Stimulated activated CD8-positive, alpha-beta memory T cell treated with anti-CD3 and anti-CD28 coated beads, Interleukin-2, amount 100 ng/mL, for 48 hours (primary cell): ENCODE results near the gene ADORA3.
"Not testable (repeated sequence)": the region's sequence is repeated elsewhere in the genome, so short reads cannot be mapped to it uniquely, and the experiment has no call there.

ENCODE experiments used
- DNase-seq, 2 donors: peaks; one replicate each; pipeline ENCODE4 v3.0.0-alpha.2; 2020; ENCODE audit warnings: low read depth in 2 of 2

The ADORA3 gene

GRCh38 chr1:111503585-111504060, at the start of gene ADORA3, which contains the start of gene TMIGD3:
Gene ADORA3 (minus strand): TSS chr1:111503633. CDS start chr1:111503354, 279 bp downstream.
Gene TMIGD3 (minus strand): TSS chr1:111503633. CDS start chr1:111503354, 279 bp downstream.
- no peak for DNase-seq

- no peak for DNase-seq
These were observed 49.8 kb upstream of the ADORA3 start for GRCh38 chr1:111553196-111553595.

- no peak for DNase-seq
These were observed 49.2 kb upstream of the ADORA3 start for GRCh38 chr1:111552587-111552986.

GRCh38 chr1:111551623-111552411, 48.4 kb upstream of the ADORA3 start:
- DNase-seq: no peak

- not testable (repeated sequence) for DNase-seq
These were observed 44.4 kb upstream of the ADORA3 start for GRCh38 chr1:111547786-111548185.

- no peak for DNase-seq
These were observed 38.8 kb upstream of the ADORA3 start for GRCh38 chr1:111542187-111542586.

GRCh38 chr1:111541721-111542120, 38.3 kb upstream of the ADORA3 start:
- DNase-seq: no peak

GRCh38 chr1:111540928-111541327, 37.5 kb upstream of the ADORA3 start:
- DNase-seq: no peak

- no peak for DNase-seq
These were observed 35.1 kb upstream of the ADORA3 start for GRCh38 chr1:111538343-111539025.

GRCh38 chr1:111535256-111536191, 32.1 kb upstream of the ADORA3 start:
- no peak for DNase-seq

- no peak for DNase-seq
These were observed 16.6 kb upstream of the ADORA3 start for GRCh38 chr1:111520053-111520452.

- DNase-seq: no peak
These were observed 14.2 kb upstream of the ADORA3 start for GRCh38 chr1:111517469-111518225.

GRCh38 chr1:111516005-111516535, 12.6 kb upstream of the ADORA3 start:
- no peak for DNase-seq

GRCh38 chr1:111515291-111516004, 12.0 kb upstream of the ADORA3 start:
- DNase-seq: no peak

GRCh38 chr1:111513410-111514020, 10.1 kb upstream of the ADORA3 start:
- DNase-seq: no peak

- no peak for DNase-seq
These were observed 9.5 kb upstream of the ADORA3 start for GRCh38 chr1:111512931-111513330.

GRCh38 chr1:111512132-111512889, 8.9 kb upstream of the ADORA3 start:
- no peak for DNase-seq

- DNase-seq: no peak
These were observed 7.9 kb upstream of the ADORA3 start for GRCh38 chr1:111511370-111511769.

- no peak for DNase-seq
These were observed 6.6 kb upstream of the ADORA3 start for GRCh38 chr1:111509997-111510375.
